ENCODE measurements around the gene ELK4.

ELK4 gene

GRCh38 chr1:205630651-205631009, 1.2 kb downstream of the ELK4 start:
- H3K27ac Mint-ChIP-seq, result peak overlapping the region; percentile 97
- H3K4me1 Mint-ChIP-seq, result peaks cover 60% of the 10 kb centered on the region
- CTCF ChIA-PET, result interaction anchor here (0.8 to 7.2 kb wide), 3 partner anchors 8 to 39 kb away, joined by 3 to 234 read pairs (median 72); no protein-coding TSS in a partner anchor
- H3K36me3 Mint-ChIP-seq, result peaks cover 37% of the 10 kb centered on the region
- H3K4me3 Mint-ChIP-seq, result peak overlapping the region; percentile 87
- H3K9me3 Mint-ChIP-seq, result no peaks in the 10 kb centered on the region
- H3K27me3 Mint-ChIP-seq, result no peaks in the 10 kb centered on the region
- DNase-seq, result no peak

GRCh38 chr1:205630241-205630640, 1.6 kb downstream of the ELK4 start:
- Mint-ChIP-seq H3K36me3 (peaks cover 38% of the 10 kb centered on the region), H3K27ac (peak overlapping the region; percentile 97), H3K4me3 (peak overlapping the region; percentile 87), H3K27me3 (no peaks in the 10 kb centered on the region), H3K9me3 (no peaks in the 10 kb centered on the region), H3K4me1 (peaks cover 61% of the 10 kb centered on the region)
- CTCF ChIA-PET, result interaction anchor here (0.8 to 7.2 kb wide), 3 partner anchors 8 to 38 kb away, joined by 3 to 234 read pairs (median 72); no protein-coding TSS in a partner anchor
- DNase-seq, result no peak

- Mint-ChIP-seq H3K27me3 (no peaks in the 10 kb centered on the region), H3K36me3 (peaks cover 42% of the 10 kb centered on the region), H3K4me1 (peaks cover 62% of the 10 kb centered on the region), H3K4me3 (peak overlapping the region; percentile 87), H3K27ac (peak overlapping the region; percentile 97), H3K9me3 (no peaks in the 10 kb centered on the region)
- DNase-seq, result peak; percentile 38
- CTCF ChIA-PET, result interaction anchor here (5.2 to 7.2 kb wide), 2 partner anchors 28 to 38 kb away, joined by 72 to 234 read pairs; no protein-coding TSS in a partner anchor
These were observed 2.1 kb downstream of the ELK4 start for GRCh38 chr1:205629751-205630150.

- Mint-ChIP-seq H3K27ac (no peak overlapping the region), H3K36me3 (peaks cover 55% of the 10 kb centered on the region), H3K4me3 (no peak overlapping the region), H3K9me3 (no peaks in the 10 kb centered on the region), H3K27me3 (no peaks in the 10 kb centered on the region), H3K4me1 (peaks cover 69% of the 10 kb centered on the region)
- CTCF ChIA-PET, result interaction anchor here (7.2 kb wide), 1 partner anchor 36 kb away, joined by 234 read pairs; no protein-coding TSS in a partner anchor
- no peak for DNase-seq
These were observed 3.9 kb downstream of the ELK4 start for GRCh38 chr1:205627956-205628355.

GRCh38 chr1:205626216-205626615, 5.6 kb downstream of the ELK4 start:
- H3K36me3 Mint-ChIP-seq, result peaks cover 62% of the 10 kb centered on the region
- H3K27me3 Mint-ChIP-seq, result no peaks in the 10 kb centered on the region
- no peaks in the 10 kb centered on the region for H3K9me3 Mint-ChIP-seq
- DNase-seq, result no peak
- CTCF ChIA-PET, result no interaction called here
- no peak overlapping the region for H3K4me3 Mint-ChIP-seq
- peaks cover 60% of the 10 kb centered on the region for H3K4me1 Mint-ChIP-seq
- peak overlapping the region; percentile 33 for H3K27ac Mint-ChIP-seq

- Mint-ChIP-seq H3K9me3 (no peaks in the 10 kb centered on the region), H3K4me1 (peaks cover 47% of the 10 kb centered on the region), H3K36me3 (peaks cover 62% of the 10 kb centered on the region), H3K27me3 (no peaks in the 10 kb centered on the region), H3K4me3 (no peak overlapping the region), H3K27ac (no peak overlapping the region)
- CTCF ChIA-PET, result interaction anchor here (0.7 to 1.4 kb wide), 3 partner anchors 23 to 30 kb away, joined by 3 to 5 read pairs (median 3); no protein-coding TSS in a partner anchor
- DNase-seq, result no peak
These were observed 8.2 kb downstream of the ELK4 start for GRCh38 chr1:205623646-205624045.

- peaks cover 56% of the 10 kb centered on the region for H3K36me3 Mint-ChIP-seq
- H3K27ac Mint-ChIP-seq, result no peak overlapping the region
- peaks cover 25% of the 10 kb centered on the region for H3K4me1 Mint-ChIP-seq
- H3K27me3 Mint-ChIP-seq, result no peaks in the 10 kb centered on the region
- DNase-seq, result no peak
- H3K9me3 Mint-ChIP-seq, result no peaks in the 10 kb centered on the region
- H3K4me3 Mint-ChIP-seq, result no peak overlapping the region
- CTCF ChIA-PET, result no interaction called here
These were observed 11.5 kb downstream of the ELK4 start for GRCh38 chr1:205620269-205620668.

- no peak overlapping the region for H3K27ac Mint-ChIP-seq
These were observed 12.4 kb downstream of the ELK4 start for GRCh38 chr1:205619376-205619775.

GRCh38 chr1:205616563-205617293, 15.1 kb downstream of the ELK4 start:
- peak overlapping the region; percentile 16 for H3K27ac Mint-ChIP-seq
- H3K36me3 Mint-ChIP-seq, result peaks cover 51% of the 10 kb centered on the region
- DNase-seq, result no peak
- H3K27me3 Mint-ChIP-seq, result no peaks in the 10 kb centered on the region
- no peaks in the 10 kb centered on the region for H3K9me3 Mint-ChIP-seq
- CTCF ChIA-PET, result no interaction called here
- no peak overlapping the region for H3K4me3 Mint-ChIP-seq
- H3K4me1 Mint-ChIP-seq, result peaks cover 27% of the 10 kb centered on the region

More at GRCh38 chr1:205619376-205619775, 12.4 kb downstream of the ELK4 start:
- Mint-ChIP-seq H3K4me1 (peaks cover 21% of the 10 kb centered on the region), H3K9me3 (no peaks in the 10 kb centered on the region), H3K36me3 (peaks cover 54% of the 10 kb centered on the region), H3K4me3 (no peak overlapping the region), H3K27me3 (no peaks in the 10 kb centered on the region)
- DNase-seq, result no peak
- CTCF ChIA-PET, result no interaction called here

- Mint-ChIP-seq H3K4me1 (peaks cover 36% of the 10 kb centered on the region), H3K27ac (no peak overlapping the region), H3K4me3 (no peak overlapping the region), H3K9me3 (no peaks in the 10 kb centered on the region), H3K27me3 (no peaks in the 10 kb centered on the region), H3K36me3 (peaks cover 58% of the 10 kb centered on the region)
- DNase-seq, result no peak
- CTCF ChIA-PET, result interaction anchor here (1.2 kb wide), 1 partner anchor 24 kb away, joined by 5 read pairs; no protein-coding TSS in a partner anchor
These were observed 16.0 kb downstream of the ELK4 start for GRCh38 chr1:205615789-205616188.

- H3K4me3 Mint-ChIP-seq, result no peak overlapping the region
- H3K27me3 Mint-ChIP-seq, result no peaks in the 10 kb centered on the region
- peaks cover 39% of the 10 kb centered on the region for H3K4me1 Mint-ChIP-seq
- CTCF ChIA-PET, result interaction anchor here (0.5 to 1.5 kb wide), 3 partner anchors 18 to 44 kb away, joined by 3 to 4 read pairs (median 4); no protein-coding TSS in a partner anchor
- peak overlapping the region; percentile 64 for H3K27ac Mint-ChIP-seq
- no peaks in the 10 kb centered on the region for H3K9me3 Mint-ChIP-seq
- no peak for DNase-seq
- peaks cover 50% of the 10 kb centered on the region for H3K36me3 Mint-ChIP-seq
These were observed 17.9 kb downstream of the ELK4 start for GRCh38 chr1:205613854-205614412.

GRCh38 chr1:205612556-205612955, 19.3 kb downstream of the ELK4 start:
- peaks cover 51% of the 10 kb centered on the region for H3K36me3 Mint-ChIP-seq
- CTCF ChIA-PET, result interaction anchor here (0.7 to 1.5 kb wide), 3 partner anchors 20 to 45 kb away, joined by 3 to 4 read pairs (median 4); no protein-coding TSS in a partner anchor

GRCh38 chr1:205612104-205612503, 19.7 kb downstream of the ELK4 start:
- Mint-ChIP-seq H3K36me3 (peaks cover 52% of the 10 kb centered on the region), H3K27ac (no peak overlapping the region), H3K9me3 (no peaks in the 10 kb centered on the region), H3K27me3 (no peaks in the 10 kb centered on the region), H3K4me3 (no peak overlapping the region), H3K4me1 (peaks cover 39% of the 10 kb centered on the region)
- CTCF ChIA-PET, result no interaction called here
- DNase-seq, result no peak

More at GRCh38 chr1:205612556-205612955, 19.3 kb downstream of the ELK4 start:
- Mint-ChIP-seq H3K4me1 (peaks cover 39% of the 10 kb centered on the region), H3K27me3 (no peaks in the 10 kb centered on the region), H3K4me3 (no peak overlapping the region), H3K9me3 (no peaks in the 10 kb centered on the region), H3K27ac (no peak overlapping the region)
- DNase-seq, result no peak

GRCh38 chr1:205610901-205611466, 20.8 kb downstream of the ELK4 start:
- no peaks in the 10 kb centered on the region for H3K27me3 Mint-ChIP-seq
- DNase-seq, result no peak
- no peak overlapping the region for H3K4me3 Mint-ChIP-seq
- CTCF ChIA-PET, result interaction anchor here (1.1 kb wide), 1 partner anchor 47 kb away, joined by 3 read pairs; no protein-coding TSS in a partner anchor
- peaks cover 36% of the 10 kb centered on the region for H3K4me1 Mint-ChIP-seq
- H3K36me3 Mint-ChIP-seq, result peaks cover 46% of the 10 kb centered on the region
- peak overlapping the region; percentile 64 for H3K27ac Mint-ChIP-seq
- H3K9me3 Mint-ChIP-seq, result no peaks in the 10 kb centered on the region
